GM12891 (cell line): Measurements from ENCODE around the gene THUMPD2.

ENCODE experiments used
- PAX5 ChIP-seq: IDR thresholded peaks from 2 replicates; pipeline ENCODE4 v1.6.1; 2011; ENCODE audit warnings: low read length, moderate library complexity, mild to moderate bottlenecking; ENCODE audit not compliant: insufficient read depth, severe bottlenecking
- POLR2A ChIP-seq: IDR thresholded peaks from 2 replicates; pipeline ENCODE4 v1.6.1; 2011; ENCODE audit warnings: low read depth, low read length, control low read depth
- TAF1 ChIP-seq: IDR thresholded peaks from 2 replicates; pipeline ENCODE4 v1.6.1; 2011; ENCODE audit warnings: low read depth, low read length, control low read depth

GRCh38 chr2:39800752-39801151 lies 21.7 kb upstream of the THUMPD2 start:
- TF ChIP-seq POLR2A, result no peak
- TF ChIP-seq TAF1, result no peak
- TF ChIP-seq PAX5, result no peak
